K562 (cell line): ENCODE results near the gene NPAS2. TPM values are rescaled to one million over a fixed set of nuclear protein-coding genes. Genes with fewer than 3 reads are reported as not detected.

Experiments used
- ATAC-seq: fragments of 200-7000 bp; cut with Tn5 transposase; 3 replicates; pipeline ENCODE4 v1.9.1; 2020; ENCODE audit warnings: moderate library complexity
- BruUV-seq: library from RNA; stranded (reverse); fragments of 400-500 nt; replicated peaks from 2 replicates; lab custom pipeline; 2021; lab: Mats Ljungman, UMichigan
- CTCF ChIA-PET: fragments of 300-600 bp; formaldehyde crosslinking; extraction: SDS; loops from one replicate; lab custom pipeline; 2021; ENCODE audit warnings: low intra/inter-chr PET ratio; lab: Yijun Ruan, JAX
- POLR2A ChIA-PET: fragments of 300-600, 350-650 bp; sonication (Branson Sonifier 250); formaldehyde crosslinking; extraction: SDS; loops from one replicate; lab custom pipeline; 2021; ENCODE audit warnings: antibody characterized with exemption, inconsistent platforms; lab: Yijun Ruan, JAX
- DNase-seq, 4 experiments: peaks; one replicate each; pipeline versions ENCODE4 v3.0.0 to v3.0.0-alpha.2; 2011 to 2018; ENCODE audit warnings: low spot score in 3 of 4, mixed read lengths in 3 of 4; ENCODE audit errors: extremely low read depth in 1 of 4
- FAIRE-seq: peaks from 2 replicates; lab custom pipeline; 2011; peaks lifted over from hg19 to GRCh38; lab: Jason Lieb, UNC
- H2AFZ ChIP-seq: 2 replicates; pipeline ENCODE4 v1.6.0; 2011; ENCODE audit warnings: low read depth, low read length, control low read depth, inconsistent platforms
- H3K27ac ChIP-seq: fragments of 200-600 bp; 3 replicates; pipeline ENCODE4 v1.8.0; 2011; ENCODE audit warnings: low read depth, mild to moderate bottlenecking, control low read depth, inconsistent platforms, low read length, moderate library complexity, mixed read lengths; ENCODE audit errors: extremely low read depth
- H3K27me3 ChIP-seq, 2 experiments: fragments of 300-600 bp in 1 of 2; 2 replicates in 1 of 2; 3 replicates in 1 of 2; pipeline versions ENCODE4 v1.6.0 to v1.8.0; 2011; ENCODE audit warnings: inconsistent platforms in 2 of 2, low read length in 2 of 2, mild to moderate bottlenecking in 1 of 2, mixed read lengths in 1 of 2, moderate library complexity in 1 of 2; ENCODE audit not compliant: control insufficient read depth in 2 of 2, insufficient read depth in 2 of 2
- H3K36me3 ChIP-seq: fragments of 300-600 bp; 3 replicates; pipeline ENCODE4 v1.8.0; 2011; ENCODE audit warnings: mild to moderate bottlenecking, low read length, inconsistent platforms; ENCODE audit not compliant: control insufficient read depth, insufficient read depth
- H3K4me1 ChIP-seq, 2 experiments: fragments of 200-600 bp in 1 of 2; replicated peaks in 1 of 2; 2 replicates in 1 of 2; 3 replicates in 1 of 2; pipeline versions ENCODE4 v1.5.1 to v1.8.0; 2011; ENCODE audit warnings: inconsistent platforms in 2 of 2, low read length in 2 of 2, mild to moderate bottlenecking in 1 of 2, mixed read lengths in 1 of 2, moderate library complexity in 1 of 2; ENCODE audit not compliant: control insufficient read depth in 2 of 2, insufficient read depth in 2 of 2
- H3K4me2 ChIP-seq: 2 replicates; pipeline ENCODE4 v1.6.1; 2011; ENCODE audit warnings: low read length, control low read depth, inconsistent platforms, mixed read lengths; ENCODE audit not compliant: insufficient read depth
- H3K4me3 ChIP-seq: fragments of 200-600 bp; sonication (generic), shearing (Covaris generic); 2 replicates; pipeline ENCODE4 v1.5.1; 2016; ENCODE audit warnings: control low read depth, inconsistent platforms
- H3K79me2 ChIP-seq: fragments of 200-600 bp; 3 replicates; pipeline ENCODE4 v1.8.0; 2011; ENCODE audit warnings: low read length, inconsistent platforms; ENCODE audit not compliant: control insufficient read depth, insufficient read depth
- H3K9ac ChIP-seq, 2 experiments: 2 replicates each; pipeline versions ENCODE4 v1.6.0 to v1.6.1; 2011; ENCODE audit warnings: low read depth in 2 of 2, low read length in 2 of 2, control low read depth in 1 of 2, inconsistent platforms in 1 of 2, mild to moderate bottlenecking in 1 of 2, mixed read lengths in 1 of 2; ENCODE audit not compliant: insufficient read depth in 1 of 2
- H3K9me1 ChIP-seq: one replicate; pipeline ENCODE4 v1.6.0; 2011; ENCODE audit warnings: inconsistent platforms, mild to moderate bottlenecking, low read length, moderate library complexity; ENCODE audit not compliant: control insufficient read depth, insufficient read depth
- H3K9me3 ChIP-seq: replicated peaks from 2 replicates; pipeline ENCODE4 v1.5.1; 2011; ENCODE audit warnings: low read depth, low read length, inconsistent platforms; ENCODE audit not compliant: control insufficient read depth, insufficient read depth
- H4K20me1 ChIP-seq: replicated peaks from 2 replicates; pipeline ENCODE4 v1.6.1; 2011; ENCODE audit warnings: low read length, inconsistent platforms, mixed read lengths; ENCODE audit not compliant: control insufficient read depth, insufficient read depth
- ATF4 ChIP-seq: fragments of 450-650 bp; formaldehyde crosslinking; IDR thresholded peaks from 2 replicates; pipeline ENCODE4 v1.4.0; 2022; ENCODE audit warnings: mild to moderate bottlenecking, moderate library complexity
- USF1 ChIP-seq: sonication (generic); formaldehyde crosslinking; IDR thresholded peaks from 2 replicates; pipeline ENCODE4 v1.9.0; 2022; ENCODE audit warnings: mild to moderate bottlenecking, missing genetic modification reagents
- ZNF217 ChIP-seq: sonication (generic); formaldehyde crosslinking; IDR thresholded peaks from 2 replicates; pipeline ENCODE4 v1.8.0; 2022; ENCODE audit warnings: mild to moderate bottlenecking, missing genetic modification reagents
- ZNF695 ChIP-seq: fragments of 450-650 bp; formaldehyde crosslinking; IDR thresholded peaks from 2 replicates; pipeline ENCODE4 v1.4.0; 2020; ENCODE audit warnings: mild to moderate bottlenecking, moderate library complexity
- ZSCAN32 ChIP-seq: fragments of 450-650 bp; formaldehyde crosslinking; IDR thresholded peaks from 2 replicates; pipeline ENCODE4 v1.4.0; 2020; ENCODE audit warnings: mild to moderate bottlenecking, moderate library complexity
- WGBS: fragments of 100-300 bp; shearing (Covaris generic); methylation state at CpG from one replicate; pipeline ENCODE4 v1.1.6; 2016; ENCODE audit warnings: low coverage, mixed read lengths; ENCODE audit not compliant: insufficient coverage; ENCODE audit errors: missing lambda C conversion rate; 5-methylcytosine and 5-hydroxymethylcytosine counted together
- in situ Hi-C: fragments of 300-500 bp; cut with MboI; formaldehyde crosslinking; loops from 4 replicates; pipeline ENCODE4 v1.15.0; 2018; ENCODE audit warnings: inconsistent platforms, mixed read lengths
- intact Hi-C: fragments of 100-400 bp; cut with micrococcal nuclease; formaldehyde crosslinking; loops from 2 replicates; pipeline ENCODE4 v1.14.2; 2022
- polyA plus RNA-seq, 8 experiments: library from polyadenylated mRNA; depleted of rRNA in 4 of 8; stranded (reverse) in 5 of 8; unstranded in 3 of 8; fragments of >200 nt; fragmentation: Nextera tagmentation in 2 of 8; fragmentation: Illumina TruSeq in 1 of 8; extraction: Ambion mirVana in 2 of 8; extraction: Trizol in 1 of 8; gene quantifications; 2 replicates each; pipeline versions ENCODE4 v1.2.1 to v1.2.3, GENCODE V29; 2011 to 2014; ENCODE audit warnings: inconsistent platforms in 1 of 8, missing spikeins in 1 of 8
- total RNA-seq, 7 experiments: library from RNA; depleted of rRNA in 6 of 7; stranded (reverse); fragments of >200 nt in 6 of 7; fragmentation: Illumina TruSeq in 2 of 7; extraction: Trizol in 2 of 7; gene quantifications; 2 replicates each; pipeline versions ENCODE4 v1.2.1 to v1.2.3, GENCODE V29; 2011 to 2021; ENCODE audit warnings: low replicate concordance in 1 of 7

The NPAS2 gene
- total and polyA plus RNA-seq, 9 of the 15 experiments (the other 6 are each of a cell fraction or from before 2014, with no cell fraction given) = 0.06 to 0.29 (median 0.07) TPM; not detected in 5

GRCh38 chr2:100962366-100963025, 142.6 kb downstream of the NPAS2 start:
- WGBS = under 1% methylated on average over 12 of the region's 12 CpGs
- in situ Hi-C loops = no loop called here
- TF ChIP-seq ZNF695 = no peak
- TF ChIP-seq, all 486 proteins: peak for 0
- Histone ChIP-seq H3K4me2 (no peak overlapping the region), H4K20me1 (no peaks in the 10 kb centered on the region), H3K79me2 (no peaks in the 10 kb centered on the region), H3K9ac (no peak overlapping the region), H3K27ac (no peak overlapping the region), H3K4me3 (no peak overlapping the region), H3K4me1 (no peaks in the 10 kb centered on the region), H3K27me3 (peaks cover 31 to 59% of the 10 kb centered on the region in 2 experiments), H3K9me1 (no peaks in the 10 kb centered on the region), H2AFZ (no peak overlapping the region), H3K36me3 (no peaks in the 10 kb centered on the region), H3K9me3 (no peaks in the 10 kb centered on the region)
- BruUV-seq = no TSS peak
- intact Hi-C loops = no loop called here
- no peak for ATAC-seq
- DNase-seq = no peak
- ChIA-PET CTCF (no interaction called here), POLR2A (interaction anchor here (0.5 kb wide), 1 partner anchor 229 kb away, joined by 3 read pairs; no protein-coding TSS in a partner anchor)
- no peak for FAIRE-seq

- no peak for DNase-seq
- in situ Hi-C loops = no loop called here
- ChIA-PET POLR2A (no interaction called here), CTCF (no interaction called here)
- intact Hi-C loops = no loop called here
- Histone ChIP-seq H3K4me1 (no peaks in the 10 kb centered on the region), H3K27ac (no peak overlapping the region), H3K9me3 (no peaks in the 10 kb centered on the region), H3K36me3 (no peaks in the 10 kb centered on the region), H4K20me1 (no peaks in the 10 kb centered on the region), H3K4me2 (no peak overlapping the region), H3K79me2 (no peaks in the 10 kb centered on the region), H3K27me3 (peaks cover 35 to 61% of the 10 kb centered on the region in 2 experiments), H3K4me3 (no peak overlapping the region), H3K9me1 (no peaks in the 10 kb centered on the region), H3K9ac (no peak overlapping the region), H2AFZ (no peak overlapping the region)
- BruUV-seq = no TSS peak
- 5% methylated on average over 4 of the region's 4 CpGs for WGBS
- FAIRE-seq = no peak
- no peak for ATAC-seq
- TF ChIP-seq ZNF217 (CRISPR knock-in tag) = no peak
- TF ChIP-seq ATF4 (CRISPR knock-in tag) = no peak
- TF ChIP-seq USF1 = no peak
- no peak for TF ChIP-seq ZSCAN32 (CRISPR knock-in tag)
Observed at GRCh38 chr2:100963026-100963375, 143.1 kb downstream of the NPAS2 start.
